ENCODE measurements around the gene SCYGR7.

The SCYGR7 gene

GRCh38 chr2:227772932-227773331, 44.8 kb downstream of the SCYGR7 start:
- Histone ChIP-seq H3K4me3 (no peak overlapping the region), H3K9me3 (replicated peaks in 1 of 11) (peaks cover 0 to 3% (median 0%) of the 10 kb centered on the region in 11 experiments; a peak in 1 of 22 replicates), H3K36me3 (no peaks in the 10 kb centered on the region), H3K4me1 (0 out of 20 replicates have a peak, but pooled peaks cover 0 to 3% (median 0%) of the 10 kb centered on the region in 10 experiments), H3K27me3 (no peaks in the 10 kb centered on the region), H4K20me1 (no peaks in the 10 kb centered on the region), H3K27ac (no peak overlapping the region), H3K4me2 (no peak overlapping the region), H3K9ac (no peak overlapping the region)
- TF ChIP-seq Cebpa-rat (IDR thresholded peaks at IDR 0.05): no peak

GRCh38 chr2:227774011-227774624, 46.0 kb downstream of the SCYGR7 start:
- H3K4me3 ChIP-seq: no peak overlapping the region
- H3K9ac ChIP-seq: no peak overlapping the region
- H3K36me3 ChIP-seq: no peaks in the 10 kb centered on the region
- H3K4me2 ChIP-seq: no peak overlapping the region
- no peaks in the 10 kb centered on the region for H4K20me1 ChIP-seq
- TF ChIP-seq Cebpa-rat (IDR thresholded peaks at IDR 0.05): no peak
- H3K9me3 ChIP-seq (replicated peaks in 1 of 11): peaks cover 0 to 6% (median 0%) of the 10 kb centered on the region in 11 experiments; a peak in 1 of 22 replicates
- H3K27me3 ChIP-seq: no peaks in the 10 kb centered on the region
- 0 out of 20 replicates have a peak, but pooled peaks cover 0 to 3% (median 0%) of the 10 kb centered on the region in 10 experiments for H3K4me1 ChIP-seq
- H3K27ac ChIP-seq: no peak overlapping the region

- no peaks in the 10 kb centered on the region for H3K27me3 ChIP-seq
- H3K4me3 ChIP-seq: no peak overlapping the region
- peaks cover 0 to 6% (median 0%) of the 10 kb centered on the region in 11 experiments; a peak in 1 of 22 replicates for H3K9me3 ChIP-seq (replicated peaks in 1 of 11)
- no peaks in the 10 kb centered on the region for H4K20me1 ChIP-seq
- H3K27ac ChIP-seq: no peak overlapping the region
- H3K4me1 ChIP-seq: no peaks in the 10 kb centered on the region
- no peaks in the 10 kb centered on the region for H3K36me3 ChIP-seq
- H3K4me2 ChIP-seq: no peak overlapping the region
- TF ChIP-seq Cebpa-rat (IDR thresholded peaks at IDR 0.05): no peak
- H3K9ac ChIP-seq: no peak overlapping the region
Measured at GRCh38 chr2:227774895-227775842, 47.0 kb downstream of the SCYGR7 start.
